ENCODE measurements around the gene NTN4. TPM values are rescaled to one million over a fixed set of nuclear protein-coding genes. Genes with fewer than 3 reads are reported as not detected.

Gene NTN4
- total RNA-seq, 4 donors from 2014 or later, result 5.0 to 22.5 (median 12.4) TPM

GRCh38 chr12:95634622-95635621 lies 155.6 kb downstream of the NTN4 start:
- Histone ChIP-seq H3K27ac (peak overlapping the region; percentile 15 to 85 (median 61)), H3K4me1 (peaks cover 7 to 42% (median 14%) of the 10 kb centered on the region in 3 donors), H3K27me3 (no peaks in the 10 kb centered on the region), H3K4me3 (no peak overlapping the region), H3K36me3 (no peaks in the 10 kb centered on the region), H3K9me3 (no peaks in the 10 kb centered on the region)
- intact Hi-C loops (cut with DNase I), result no loop called here
- no peak for DNase-seq
- TF ChIP-seq POLR2A (IDR thresholded peaks at IDR 0.05), result no peak
- TF ChIP-seq, protein P1, sequence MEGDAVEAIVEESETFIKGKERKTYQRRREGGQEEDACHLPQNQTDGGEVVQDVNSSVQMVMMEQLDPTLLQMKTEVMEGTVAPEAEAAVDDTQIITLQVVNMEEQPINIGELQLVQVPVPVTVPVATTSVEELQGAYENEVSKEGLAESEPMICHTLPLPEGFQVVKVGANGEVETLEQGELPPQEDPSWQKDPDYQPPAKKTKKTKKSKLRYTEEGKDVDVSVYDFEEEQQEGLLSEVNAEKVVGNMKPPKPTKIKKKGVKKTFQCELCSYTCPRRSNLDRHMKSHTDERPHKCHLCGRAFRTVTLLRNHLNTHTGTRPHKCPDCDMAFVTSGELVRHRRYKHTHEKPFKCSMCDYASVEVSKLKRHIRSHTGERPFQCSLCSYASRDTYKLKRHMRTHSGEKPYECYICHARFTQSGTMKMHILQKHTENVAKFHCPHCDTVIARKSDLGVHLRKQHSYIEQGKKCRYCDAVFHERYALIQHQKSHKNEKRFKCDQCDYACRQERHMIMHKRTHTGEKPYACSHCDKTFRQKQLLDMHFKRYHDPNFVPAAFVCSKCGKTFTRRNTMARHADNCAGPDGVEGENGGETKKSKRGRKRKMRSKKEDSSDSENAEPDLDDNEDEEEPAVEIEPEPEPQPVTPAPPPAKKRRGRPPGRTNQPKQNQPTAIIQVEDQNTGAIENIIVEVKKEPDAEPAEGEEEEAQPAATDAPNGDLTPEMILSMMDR (IDR thresholded peaks at IDR 0.05), result no peak
- 58 to 64% methylated on average over 9 of the region's 9 CpGs for WGBS, 2 donors

DNA sequence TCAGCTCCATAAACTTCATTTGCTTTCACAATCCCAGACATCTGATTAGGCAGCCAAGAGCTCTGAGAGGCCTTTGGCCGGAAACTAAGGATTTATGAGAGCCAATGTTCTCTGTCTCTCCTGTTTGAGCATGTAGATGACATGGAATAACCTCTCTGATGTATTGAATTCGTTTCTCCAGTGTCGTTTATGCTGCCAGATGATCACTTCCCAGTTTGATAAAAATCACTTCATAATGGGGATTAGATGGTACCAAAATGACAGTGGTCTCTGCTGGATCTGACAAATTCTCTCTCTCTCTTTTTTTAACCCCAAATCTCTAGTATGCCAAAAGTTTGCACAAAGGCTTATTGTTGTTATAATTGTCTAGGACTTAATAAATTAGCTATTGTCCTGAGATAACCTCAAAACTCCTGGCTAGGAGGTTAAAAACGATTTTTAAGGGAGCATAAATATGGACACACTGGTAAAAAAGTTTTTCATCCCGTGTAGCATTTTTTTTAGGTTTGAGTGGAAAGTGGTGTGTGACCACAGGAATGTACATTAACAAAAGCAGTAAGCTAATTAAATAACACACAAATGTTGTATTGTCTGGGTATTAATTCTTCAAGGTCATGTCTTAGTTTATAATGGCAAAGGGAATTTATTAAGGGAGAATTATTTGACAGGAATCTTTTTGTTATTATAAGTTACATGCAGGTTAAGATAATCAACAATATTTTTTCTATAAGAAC lies 156.7 kb downstream of the NTN4 start:
- Histone ChIP-seq H3K4me1 (peaks cover 7 to 52% (median 14%) of the 10 kb centered on the region in 3 donors), H3K36me3 (no peaks in the 10 kb centered on the region), H3K27me3 (no peaks in the 10 kb centered on the region), H3K9me3 (no peaks in the 10 kb centered on the region), H3K27ac (peak overlapping the region; percentile 56 to 85 (median 74)), H3K4me3 (no peak overlapping the region)
- 11 to 17% methylated on average over 5 of the region's 5 CpGs for WGBS, 2 donors
- DNase-seq, result no peak
- TF ChIP-seq, protein P1 (IDR thresholded peaks at IDR 0.05), result no peak
- TF ChIP-seq POLR2A (IDR thresholded peaks at IDR 0.05), result no peak
- intact Hi-C loops (cut with DNase I), result no loop called here

GRCh38 chr12:95633049-95633731 lies 157.4 kb downstream of the NTN4 start:
- peak overlapping the region; percentile 74 to 85 (median 74) for H3K27ac ChIP-seq
- intact Hi-C loops (cut with DNase I), result no loop called here
- H3K9me3 ChIP-seq, result no peaks in the 10 kb centered on the region
- no peaks in the 10 kb centered on the region for H3K36me3 ChIP-seq
- DNase-seq, result no peak
- WGBS, 2 donors, result 51 to 58% methylated on average over 9 of the region's 9 CpGs
- peaks cover 7 to 59% (median 14%) of the 10 kb centered on the region in 3 donors for H3K4me1 ChIP-seq
- TF ChIP-seq POLR2A (IDR thresholded peaks at IDR 0.05), result no peak
- TF ChIP-seq, protein P1 (IDR thresholded peaks at IDR 0.05), result no peak
- no peak overlapping the region for H3K4me3 ChIP-seq
- H3K27me3 ChIP-seq, result no peaks in the 10 kb centered on the region

- H3K36me3 ChIP-seq, result no peaks in the 10 kb centered on the region
- H3K27ac ChIP-seq, result no peak overlapping the region
- no peak overlapping the region for H3K4me3 ChIP-seq
- WGBS, 2 donors, result 79 to 86% methylated on average over 5 of the region's 5 CpGs
- no peaks in the 10 kb centered on the region for H3K9me3 ChIP-seq
- intact Hi-C loops (cut with DNase I), result no loop called here
- H3K4me1 ChIP-seq, result peaks cover 7 to 69% (median 20%) of the 10 kb centered on the region in 3 donors
- TF ChIP-seq, protein P1 (IDR thresholded peaks at IDR 0.05), result no peak
- TF ChIP-seq POLR2A (IDR thresholded peaks at IDR 0.05), result no peak
- no peaks in the 10 kb centered on the region for H3K27me3 ChIP-seq
- no peak for DNase-seq
These were observed 160.1 kb downstream of the NTN4 start for GRCh38 chr12:95630496-95630895.

Data from esophagus squamous epithelium (tissue), 5 donors.